Smooth muscle cell (in vitro differentiated cells): Measurements from ENCODE around the gene HSPG2. TPM values are rescaled to one million over a fixed set of nuclear protein-coding genes. Genes with fewer than 3 reads are reported as not detected.
"Not testable (repeated sequence)": the region's sequence is repeated elsewhere in the genome, so short reads cannot be mapped to it uniquely, and the experiment has no call there.

Experiments
- DNase-seq: peaks from one replicate; lab custom pipeline; 2025; ENCODE audit not compliant: unreplicated experiment; lab: John Stamatoyannopoulos, UW
- H2AFZ ChIP-seq: fragments of 200-600 bp; sonication (generic); 2 replicates; pipeline ENCODE4 v1.6.0; 2016; ENCODE audit warnings: antibody characterized with exemption, low read depth, mild to moderate bottlenecking
- H3F3A ChIP-seq: fragments of 200-600 bp; sonication (generic); 2 replicates; pipeline ENCODE4 v1.6.0; 2017; ENCODE audit warnings: antibody characterized with exemption, low read depth
- H3K27ac ChIP-seq: fragments of 200-600 bp; sonication (generic); 2 replicates; pipeline ENCODE4 v1.5.1; 2016; ENCODE audit warnings: low read depth, mild to moderate bottlenecking
- H3K27me3 ChIP-seq: fragments of 200-600 bp; sonication (generic); 2 replicates; pipeline ENCODE4 v1.6.1; 2016; ENCODE audit warnings: low read depth, mild to moderate bottlenecking
- H3K36me3 ChIP-seq: fragments of 200-600 bp; sonication (generic); 2 replicates; pipeline ENCODE4 v1.5.1; 2016; ENCODE audit warnings: low read depth
- H3K4me1 ChIP-seq: fragments of 200-600 bp; sonication (generic); 2 replicates; pipeline ENCODE4 v1.5.1; 2016; ENCODE audit warnings: low read depth
- H3K4me2 ChIP-seq: fragments of 200-600 bp; sonication (generic); 2 replicates; pipeline ENCODE4 v1.6.0; 2016; ENCODE audit warnings: mild to moderate bottlenecking
- H3K4me3 ChIP-seq: fragments of 200-600 bp; sonication (generic); 2 replicates; pipeline ENCODE4 v1.5.1; 2016; ENCODE audit warnings: mild to moderate bottlenecking
- H3K79me2 ChIP-seq: fragments of 200-600 bp; sonication (generic); 2 replicates; pipeline ENCODE4 v1.6.0; 2016; ENCODE audit warnings: low read depth, mild to moderate bottlenecking
- H3K9ac ChIP-seq: fragments of 200-600 bp; sonication (generic); 2 replicates; pipeline ENCODE4 v1.6.0; 2016; ENCODE audit warnings: low read depth
- H3K9me3 ChIP-seq: fragments of 200-600 bp; sonication (generic); replicated peaks from 2 replicates; pipeline ENCODE4 v1.5.1; 2016; ENCODE audit warnings: low read depth
- H4K20me1 ChIP-seq: fragments of 200-600 bp; sonication (generic); 2 replicates; pipeline ENCODE4 v1.6.0; 2016; ENCODE audit warnings: low read depth
- CTCF ChIP-seq: fragments of 200-600 bp; sonication (generic); IDR thresholded peaks from 2 replicates; pipeline ENCODE4 v1.5.1; 2017; ENCODE audit warnings: borderline replicate concordance, mild to moderate bottlenecking, antibody characterized with exemption; ENCODE audit not compliant: insufficient read depth, poor library complexity, severe bottlenecking
- WGBS: methylation state at CpG from one replicate; pipeline ENCODE4 v1.1.7; 2016; ENCODE audit warnings: low lambda C conversion rate; 5-methylcytosine and 5-hydroxymethylcytosine counted together
- polyA plus RNA-seq: library from polyadenylated mRNA; unstranded; fragments of >200 nt; fragmentation: Nextera tagmentation; extraction: Ambion mirVana; gene quantifications from 2 replicates; pipeline ENCODE4 v1.2.1, GENCODE V29; 2016
- total RNA-seq: library from RNA; depleted of rRNA; stranded (reverse); fragments of >200 nt; gene quantifications from 2 replicates; pipeline ENCODE4 v1.2.3, GENCODE V29; 2014

The HSPG2 gene
- total and polyA plus RNA-seq, 2 experiments from 2014 or later = 40.7 to 46.7 TPM

GRCh38 chr1:21944733-21945073 is 7.6 kb upstream of the HSPG2 start:
- H3K4me2 ChIP-seq = peak overlapping the region; percentile 53
- H3K36me3 ChIP-seq = no peaks in the 10 kb centered on the region
- no peaks in the 10 kb centered on the region for H3K27me3 ChIP-seq
- no peak for TF ChIP-seq CTCF
- no peaks in the 10 kb centered on the region for H3K9me3 ChIP-seq
- peak overlapping the region; percentile 69 for H2AFZ ChIP-seq
- H3K4me1 ChIP-seq = peaks cover 24% of the 10 kb centered on the region
- H4K20me1 ChIP-seq = no peaks in the 10 kb centered on the region
- DNase-seq = no peak
- peak overlapping the region; percentile 27 for H3K27ac ChIP-seq
- 63% methylated on average over 3 of the region's 3 CpGs for WGBS
- H3K79me2 ChIP-seq = no peaks in the 10 kb centered on the region
- H3K9ac ChIP-seq = no peak overlapping the region
- no peak overlapping the region for H3K4me3 ChIP-seq
- peaks cover 33% of the 10 kb centered on the region for H3F3A ChIP-seq

- H3K9me3 ChIP-seq, H3K9ac ChIP-seq, H3K27me3 ChIP-seq, DNase-seq, H3K4me3 ChIP-seq, H3K79me2 ChIP-seq, H4K20me1 ChIP-seq, H2AFZ ChIP-seq, H3K36me3 ChIP-seq: not testable (repeated sequence)
- H3K4me2 ChIP-seq = peak overlapping the region; percentile 64
- WGBS = 38% methylated on average over 19 of the region's 19 CpGs
- peaks cover 42% of the 10 kb centered on the region for H3F3A ChIP-seq
- peaks cover 35% of the 10 kb centered on the region for H3K4me1 ChIP-seq
- peak overlapping the region; percentile 57 for H3K27ac ChIP-seq
Observed at GRCh38 chr1:21942959-21943640, 6.0 kb upstream of the HSPG2 start.

GRCh38 chr1:21942464-21942863 is 5.4 kb upstream of the HSPG2 start:
- DNase-seq = no peak
- Histone ChIP-seq H3K27me3 (no peaks in the 10 kb centered on the region), H3K9me3 (no peaks in the 10 kb centered on the region), H3K4me1 (peaks cover 39% of the 10 kb centered on the region), H3K9ac (no peak overlapping the region), H3K36me3 (no peaks in the 10 kb centered on the region), H3F3A (peaks cover 42% of the 10 kb centered on the region), H3K4me3 (no peak overlapping the region), H4K20me1 (no peaks in the 10 kb centered on the region), H3K79me2 (no peaks in the 10 kb centered on the region), H2AFZ (no peak overlapping the region), H3K4me2 (peak overlapping the region; percentile 44), H3K27ac (peak overlapping the region; percentile 57)
- no peak for TF ChIP-seq CTCF
- 41% methylated on average over 10 of the region's 10 CpGs for WGBS

- no peaks in the 10 kb centered on the region for H3K9me3 ChIP-seq
- no peaks in the 10 kb centered on the region for H4K20me1 ChIP-seq
- 87% methylated on average over 5 of the region's 5 CpGs for WGBS
- no peak overlapping the region for H3K4me2 ChIP-seq
- H3K27ac ChIP-seq = no peak overlapping the region
- peaks cover 42% of the 10 kb centered on the region for H3F3A ChIP-seq
- H3K9ac ChIP-seq = no peak overlapping the region
- no peaks in the 10 kb centered on the region for H3K79me2 ChIP-seq
- no peak for DNase-seq
- peaks cover 39% of the 10 kb centered on the region for H3K4me1 ChIP-seq
- H3K36me3 ChIP-seq = no peaks in the 10 kb centered on the region
- TF ChIP-seq CTCF = no peak
- H3K27me3 ChIP-seq = no peaks in the 10 kb centered on the region
- no peak overlapping the region for H2AFZ ChIP-seq
- H3K4me3 ChIP-seq = no peak overlapping the region
Observed at GRCh38 chr1:21941370-21941769, 4.3 kb upstream of the HSPG2 start.
